Measurements from ENCODE around the gene RASSF8.

RASSF8 gene

GRCh38 chr12:26062566-26062965 lies 104.1 kb downstream of the RASSF8 start:
- DNase-seq: no peak

- no peak for DNase-seq
Observed at GRCh38 chr12:26065451-26065850, 107.0 kb downstream of the RASSF8 start.

GRCh38 chr12:26068503-26068902 lies 110.0 kb downstream of the RASSF8 start:
- DNase-seq: no peak

- DNase-seq: no peak
Observed at GRCh38 chr12:26069796-26070195, 111.3 kb downstream of the RASSF8 start.

GRCh38 chr12:26077915-26078702 lies 119.6 kb downstream of the RASSF8 start:
- DNase-seq: no peak

- DNase-seq: no peak
Observed at GRCh38 chr12:26080911-26081310, 122.4 kb downstream of the RASSF8 start.

GRCh38 chr12:26086936-26087335 lies 128.5 kb downstream of the RASSF8 start:
- no peak for DNase-seq

GRCh38 chr12:26088998-26089397 lies 130.5 kb downstream of the RASSF8 start:
- DNase-seq: no peak

GRCh38 chr12:26090836-26091510 lies 132.5 kb downstream of the RASSF8 start:
- DNase-seq: no peak

GRCh38 chr12:26091822-26092221 lies 133.3 kb downstream of the RASSF8 start:
- no peak for DNase-seq

- DNase-seq: no peak
Observed at GRCh38 chr12:26092346-26093105, 134.0 kb downstream of the RASSF8 start.

GRCh38 chr12:26095186-26095585 lies 136.7 kb downstream of the RASSF8 start:
- DNase-seq: no peak

GRCh38 chr12:26096036-26096435 lies 137.6 kb downstream of the RASSF8 start:
- DNase-seq: no peak

- DNase-seq: peak; percentile 67
Observed at GRCh38 chr12:26097046-26097878, 138.8 kb downstream of the RASSF8 start.

- no peak for DNase-seq
Observed at GRCh38 chr12:26100666-26101349, 142.3 kb downstream of the RASSF8 start.

GRCh38 chr12:26101350-26101734 lies 142.9 kb downstream of the RASSF8 start:
- no peak for DNase-seq

- no peak for DNase-seq
Observed at GRCh38 chr12:26101763-26102162, 143.3 kb downstream of the RASSF8 start.

GRCh38 chr12:26102953-26103352 lies 144.5 kb downstream of the RASSF8 start:
- DNase-seq: no peak

GRCh38 chr12:26106347-26106746 lies 147.9 kb downstream of the RASSF8 start:
- DNase-seq: no peak

- no peak for DNase-seq
Observed at GRCh38 chr12:26108915-26109314, 150.4 kb downstream of the RASSF8 start.

GRCh38 chr12:26109343-26109881 lies 150.9 kb downstream of the RASSF8 start:
- no peak for DNase-seq

- no peak for DNase-seq
Observed at GRCh38 chr12:26112232-26112631, 153.8 kb downstream of the RASSF8 start.

Measured in stimulated activated CD8-positive, alpha-beta memory T cell treated with anti-CD3 and anti-CD28 coated beads, Interleukin-4, amount 100 ng/mL, for 48 hours (primary cell).